ENCODE results near the gene WDFY3. TPM values are rescaled to one million over a fixed set of nuclear protein-coding genes. Genes with fewer than 3 reads are reported as not detected.

Gene WDFY3
- total and polyA plus RNA-seq, 2 of the 13 experiments (the other 11 are each of a cell fraction or from before 2014, with no cell fraction given): 16.7 to 24.5 TPM

GRCh38 chr4:84977396-84977795, 10.9 kb upstream of the WDFY3 start:
- Histone ChIP-seq H3K9ac (ENCODE audit: insufficient read depth, low read depth, low read length) (no peak overlapping the region), H3K4me3 (replicated peaks in 1 of 3; ENCODE audit: insufficient read depth in 1 of 3, low read depth in 2 of 3, low read length in 3 of 3) (no peak overlapping the region), H3K4me1 (ENCODE audit: insufficient read depth, low read length) (no peaks in the 10 kb centered on the region), H2AFZ (ENCODE audit: low read length) (no peak overlapping the region), H3K27me3 (ENCODE audit: control insufficient read depth in 1 of 2, insufficient read depth in 2 of 2, low read length in 2 of 2) (no peaks in the 10 kb centered on the region), H4K20me1 (ENCODE audit: insufficient read depth, low read length) (no peaks in the 10 kb centered on the region), H3K4me2 (ENCODE audit: low read depth, low read length) (no peak overlapping the region), H3K79me2 (ENCODE audit: insufficient read depth, low read length) (no peaks in the 10 kb centered on the region), H3K36me3 (replicated peaks in 1 of 2; ENCODE audit: control insufficient read depth in 1 of 2, insufficient read depth in 2 of 2, low read length in 2 of 2) (no peaks in the 10 kb centered on the region), H3K9me3 (ENCODE audit: low read length) (no peaks in the 10 kb centered on the region), H3K27ac (ENCODE audit: extremely low read length, insufficient read depth, low read length) (no peak overlapping the region)
- no peak for TF ChIP-seq AGO1 (IDR thresholded peaks at IDR 0.05; ENCODE audit: low read depth, low read length, poor library complexity, severe bottlenecking)
- no peak for TF ChIP-seq YY1 (IDR thresholded peaks at IDR 0.05; ENCODE audit: insufficient read depth, insufficient replicate concordance, low read depth, low read length)
- no peak for TF ChIP-seq ZNF672 (CRISPR knock-in tag; IDR thresholded peaks at IDR 0.05)
- TF ChIP-seq NAIF1 (CRISPR knock-in tag; IDR thresholded peaks at IDR 0.05; ENCODE audit: borderline replicate concordance): no peak
- TF ChIP-seq TOE1 (CRISPR knock-in tag; IDR thresholded peaks at IDR 0.05): no peak
- TF ChIP-seq DMAP1 (CRISPR knock-in tag; IDR thresholded peaks at IDR 0.05): no peak
- no peak for TF ChIP-seq CSRNP1 (CRISPR knock-in tag; IDR thresholded peaks at IDR 0.05)
- no peak for TF ChIP-seq ZNF205 (CRISPR knock-in tag; IDR thresholded peaks at IDR 0.05)
- TF ChIP-seq GFI1 (CRISPR knock-in tag; IDR thresholded peaks at IDR 0.05; ENCODE audit: borderline replicate concordance): no peak
- no peak for TF ChIP-seq TCF12 (IDR thresholded peaks at IDR 0.05)
- TF ChIP-seq TCF12 (CRISPR knock-in tag; IDR thresholded peaks at IDR 0.05): no peak
- ChIA-PET POLR2A (no interaction called here), CTCF (ENCODE audit: low intra/inter-chr PET ratio, low total read pairs) (no interaction called here)
- in situ Hi-C loops (cut with HindIII; ENCODE audit: extremely low pct_ligation_motif_present, low pct_unique_long_range_greater_than_20kb): no loop called here
- FAIRE-seq: no peak
- DNase-seq (ENCODE audit: low spot score): no peak
- no peak for ATAC-seq
- BruUV-seq (replicated peaks): no TSS peak
- intact Hi-C loops (cut with micrococcal nuclease; ENCODE audit: unreplicated experiment): no loop called here
